OCI-M2 (cell line): ENCODE measurements around the gene LNPEP.
"Not testable (repeated sequence)": the region's sequence is repeated elsewhere in the genome, so short reads cannot be mapped to it uniquely, and the experiment has no call there.

Experiments used
- DNase-seq: peaks from one replicate; lab custom pipeline; 2025; ENCODE audit not compliant: unreplicated experiment; lab: John Stamatoyannopoulos, UW

The LNPEP gene

GRCh38 chr5:96928931-96929708 is 6.8 kb upstream of the LNPEP start:
- no peak for DNase-seq

GRCh38 chr5:96930058-96930457 is 5.8 kb upstream of the LNPEP start:
- DNase-seq, result no peak

GRCh38 chr5:96930589-96930988 is 5.3 kb upstream of the LNPEP start:
- DNase-seq, result no peak

- not testable (repeated sequence) for DNase-seq
Measured at GRCh38 chr5:96931037-96931436, 4.8 kb upstream of the LNPEP start.

- no peak for DNase-seq
Measured at GRCh38 chr5:96931605-96932004, 4.3 kb upstream of the LNPEP start.

- no peak for DNase-seq
Measured at GRCh38 chr5:96932026-96932425, 3.9 kb upstream of the LNPEP start.

GRCh38 chr5:96933764-96934707 is 1.8 kb upstream of the LNPEP start:
- no peak for DNase-seq

GRCh38 chr5:96934708-96935558 is 947 bp upstream of the LNPEP start:
- DNase-seq, result peak; percentile 78

- no peak for DNase-seq
Measured at GRCh38 chr5:96936431-96937320, 796 bp downstream of the LNPEP start.

- no peak for DNase-seq
Measured at GRCh38 chr5:96940586-96940985, 4.7 kb downstream of the LNPEP start.

GRCh38 chr5:96941140-96941539 is 5.3 kb downstream of the LNPEP start:
- no peak for DNase-seq

GRCh38 chr5:96942078-96942477 is 6.2 kb downstream of the LNPEP start:
- DNase-seq, result no peak

- no peak for DNase-seq
Measured at GRCh38 chr5:96942911-96943310, 7.0 kb downstream of the LNPEP start.

GRCh38 chr5:96943799-96944198 is 7.9 kb downstream of the LNPEP start:
- no peak for DNase-seq

GRCh38 chr5:96945144-96945897 is 9.4 kb downstream of the LNPEP start:
- no peak for DNase-seq

- no peak for DNase-seq
Measured at GRCh38 chr5:96946381-96946780, 10.5 kb downstream of the LNPEP start.

GRCh38 chr5:96952118-96952750 is 16.4 kb downstream of the LNPEP start:
- no peak for DNase-seq

- no peak for DNase-seq
Measured at GRCh38 chr5:96952974-96953730, 17.3 kb downstream of the LNPEP start.
